ENCODE results near the gene CD2. TPM values are rescaled to one million over a fixed set of nuclear protein-coding genes. Genes with fewer than 3 reads are reported as not detected.

Gene CD2
- total RNA-seq, 1 donor from 2014 or later = not detected

- no peak overlapping the region for H3K4me3 Mint-ChIP-seq (ENCODE audit: low read depth)
- no peaks in the 10 kb centered on the region for H3K36me3 Mint-ChIP-seq (ENCODE audit: insufficient read depth)
- peaks cover 3% of the 10 kb centered on the region for H3K9me3 Mint-ChIP-seq (ENCODE audit: low read depth)
- peaks cover 12% of the 10 kb centered on the region for H3K4me1 Mint-ChIP-seq (ENCODE audit: low read depth)
- no peak overlapping the region for H3K27ac Mint-ChIP-seq
- peaks cover 4% of the 10 kb centered on the region for H3K27me3 Mint-ChIP-seq
- DNase-seq (ENCODE audit: low spot score, unreplicated experiment) = no peak
- no peak for TF ChIP-seq CTCF (IDR thresholded peaks at IDR 0.05; ENCODE audit: unreplicated experiment)
Measured at GRCh38 chr1:116794804-116795481, 40.7 kb downstream of the CD2 start.

DNA sequence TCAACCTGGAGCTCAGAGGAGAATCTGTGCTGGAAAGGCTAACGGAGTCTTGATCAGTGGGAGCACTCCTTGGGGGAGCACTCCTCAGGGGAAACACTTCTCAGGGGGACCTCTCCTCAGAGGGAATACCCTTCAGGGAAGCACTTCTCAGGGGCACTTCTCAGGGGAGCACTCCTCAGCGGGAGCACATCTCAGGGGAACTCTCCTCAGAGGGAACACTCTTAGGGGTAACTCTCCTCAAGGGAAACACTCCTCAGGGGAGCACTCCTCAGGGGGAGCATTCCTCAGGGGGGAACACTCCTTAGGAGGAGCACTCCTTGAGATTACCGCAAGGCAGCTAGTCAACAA is 41.2 kb downstream of the CD2 start:
- peaks cover 4% of the 10 kb centered on the region for H3K27me3 Mint-ChIP-seq
- no peaks in the 10 kb centered on the region for H3K36me3 Mint-ChIP-seq (ENCODE audit: insufficient read depth)
- H3K27ac Mint-ChIP-seq = no peak overlapping the region
- H3K4me3 Mint-ChIP-seq (ENCODE audit: low read depth) = no peak overlapping the region
- H3K4me1 Mint-ChIP-seq (ENCODE audit: low read depth) = peaks cover 12% of the 10 kb centered on the region
- no peaks in the 10 kb centered on the region for H3K9me3 Mint-ChIP-seq (ENCODE audit: low read depth)
- no peak for TF ChIP-seq CTCF (IDR thresholded peaks at IDR 0.05; ENCODE audit: unreplicated experiment)
- no peak for DNase-seq (ENCODE audit: low spot score, unreplicated experiment)

DNA sequence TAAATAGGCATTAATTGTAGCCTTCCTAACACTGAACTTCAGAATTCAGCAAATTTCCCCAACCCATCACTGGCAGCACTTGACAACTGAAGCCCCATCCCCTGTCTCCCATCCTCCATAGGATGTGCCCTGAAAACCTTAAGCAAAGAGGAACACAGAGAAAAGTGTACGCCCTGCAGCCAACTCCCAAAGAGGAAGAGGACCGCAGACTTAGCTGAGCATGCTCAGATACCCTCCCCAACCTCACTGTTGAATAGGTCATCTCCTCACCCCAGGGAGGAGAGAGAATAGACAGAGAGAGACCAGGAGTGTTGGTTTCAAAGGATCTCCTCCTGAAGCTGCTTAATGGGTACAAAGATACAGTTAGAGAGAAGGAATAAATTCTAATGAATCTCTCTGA is 50.5 kb downstream of the CD2 start:
- Mint-ChIP-seq H3K27me3 (peaks cover 10% of the 10 kb centered on the region), H3K9me3 (ENCODE audit: low read depth) (no peaks in the 10 kb centered on the region), H3K36me3 (ENCODE audit: insufficient read depth) (no peaks in the 10 kb centered on the region), H3K27ac (no peak overlapping the region), H3K4me1 (ENCODE audit: low read depth) (peaks cover 5% of the 10 kb centered on the region), H3K4me3 (ENCODE audit: low read depth) (no peak overlapping the region)
- no peak for TF ChIP-seq CTCF (IDR thresholded peaks at IDR 0.05; ENCODE audit: unreplicated experiment)
- no peak for DNase-seq (ENCODE audit: low spot score, unreplicated experiment)

GRCh38 chr1:116805398-116805797 is 51.2 kb downstream of the CD2 start:
- TF ChIP-seq CTCF (IDR thresholded peaks at IDR 0.05; ENCODE audit: unreplicated experiment) = no peak

GRCh38 chr1:116806245-116806644 is 52.0 kb downstream of the CD2 start:
- Mint-ChIP-seq H3K36me3 (ENCODE audit: insufficient read depth) (no peaks in the 10 kb centered on the region), H3K4me3 (ENCODE audit: low read depth) (no peak overlapping the region), H3K27me3 (peaks cover 8% of the 10 kb centered on the region), H3K9me3 (ENCODE audit: low read depth) (no peaks in the 10 kb centered on the region), H3K27ac (no peak overlapping the region), H3K4me1 (ENCODE audit: low read depth) (peaks cover 5% of the 10 kb centered on the region)
- no peak for DNase-seq (ENCODE audit: low spot score, unreplicated experiment)
- no peak for TF ChIP-seq CTCF (IDR thresholded peaks at IDR 0.05; ENCODE audit: unreplicated experiment)

More at GRCh38 chr1:116805398-116805797, 51.2 kb downstream of the CD2 start:
- Mint-ChIP-seq H3K9me3 (ENCODE audit: low read depth) (no peaks in the 10 kb centered on the region), H3K4me3 (ENCODE audit: low read depth) (no peak overlapping the region), H3K4me1 (ENCODE audit: low read depth) (peaks cover 5% of the 10 kb centered on the region), H3K27ac (no peak overlapping the region), H3K36me3 (ENCODE audit: insufficient read depth) (no peaks in the 10 kb centered on the region), H3K27me3 (peaks cover 10% of the 10 kb centered on the region)
- DNase-seq (ENCODE audit: low spot score, unreplicated experiment) = no peak

Measured in progenitor cell of endocrine pancreas (in vitro differentiated cells).